HG03520 (cell line): Measurements from ENCODE around the gene GH2.
"Not testable (repeated sequence)": the region's sequence is repeated elsewhere in the genome, so short reads cannot be mapped to it uniquely, and the experiment has no call there.

Source experiments
- ATAC-seq: cut with Tn5 transposase; IDR thresholded peaks from one replicate; pipeline ENCODE4 v1.9.1; 2021; ENCODE audit warnings: mild to moderate bottlenecking, moderate library complexity; ENCODE audit not compliant: unreplicated experiment

The GH2 gene

GRCh38 chr17:63874693-63875092, 7.1 kb downstream of the GH2 start:
- not testable (repeated sequence) for ATAC-seq

- not testable (repeated sequence) for ATAC-seq
Measured at GRCh38 chr17:63874061-63874626, 7.6 kb downstream of the GH2 start.

GRCh38 chr17:63873577-63873976, 8.2 kb downstream of the GH2 start, which contains the start of gene CSH2:
Gene CSH2 (minus strand): TSS chr17:63873677. CDS start chr17:63873614, 63 bp downstream.
- ATAC-seq: not testable (repeated sequence)

- not testable (repeated sequence) for ATAC-seq
Measured at GRCh38 chr17:63871646-63872365, 9.9 kb downstream of the GH2 start.

- ATAC-seq: not testable (repeated sequence)
Measured at GRCh38 chr17:63870292-63870665, 11.5 kb downstream of the GH2 start.

GRCh38 chr17:63869491-63870291, 12.1 kb downstream of the GH2 start:
- not testable (repeated sequence) for ATAC-seq

- not testable (repeated sequence) for ATAC-seq
Measured at GRCh38 chr17:63866625-63867024, 15.1 kb downstream of the GH2 start.

GRCh38 chr17:63859257-63859656, 22.5 kb downstream of the GH2 start:
- no peak for ATAC-seq

- ATAC-seq: not testable (repeated sequence)
Measured at GRCh38 chr17:63856425-63856824, 25.3 kb downstream of the GH2 start.

GRCh38 chr17:63855185-63855584, 26.6 kb downstream of the GH2 start:
- no peak for ATAC-seq

GRCh38 chr17:63854709-63855108, 27.0 kb downstream of the GH2 start:
- ATAC-seq: no peak

- ATAC-seq: no peak
Measured at GRCh38 chr17:63853260-63853659, 28.5 kb downstream of the GH2 start.

- no peak for ATAC-seq
Measured at GRCh38 chr17:63850401-63850800, 31.3 kb downstream of the GH2 start.

GRCh38 chr17:63848834-63849689, 32.7 kb downstream of the GH2 start:
- ATAC-seq: peak; percentile 82

GRCh38 chr17:63847525-63848249, 34.1 kb downstream of the GH2 start:
- no peak for ATAC-seq

GRCh38 chr17:63845509-63845908, 36.2 kb downstream of the GH2 start:
- no peak for ATAC-seq

GRCh38 chr17:63843910-63844677, 37.6 kb downstream of the GH2 start:
- ATAC-seq: no peak

GRCh38 chr17:63843387-63843888, 38.3 kb downstream of the GH2 start:
- not testable (repeated sequence) for ATAC-seq
